WTC11 (cell line): ENCODE results near the gene LARGE1. TPM values are rescaled to one million over a fixed set of nuclear protein-coding genes. Genes with fewer than 3 reads are reported as not detected.

Source experiments
- ATAC-seq: fragments of 200-7000 bp; cut with Tn5 transposase; 2 replicates; pipeline ENCODE4 v1.10.0; 2021; ENCODE audit warnings: mild to moderate bottlenecking, moderate library complexity
- CTCF ChIA-PET: fragments of 300-600 bp; sonication (Branson Sonifier 250); formaldehyde crosslinking; loops from one replicate; lab custom pipeline; 2021; ENCODE audit warnings: antibody characterized with exemption; lab: Charles Lee
- POLR2A ChIA-PET: fragments of 350-600 bp; sonication (Branson Sonifier 250); formaldehyde crosslinking; loops from one replicate; lab custom pipeline; 2021; ENCODE audit warnings: antibody characterized with exemption; lab: Charles Lee
- DNase-seq: peaks from one replicate; pipeline ENCODE4 v3.0.0; 2021; ENCODE audit warnings: low spot score
- H3K27ac Mint-ChIP-seq: 2 replicates; pipeline ENCODE4 v1.8.0; 2021; ENCODE audit warnings: mixed read lengths
- H3K27me3 Mint-ChIP-seq: 2 replicates; pipeline ENCODE4 v1.8.0; 2021; ENCODE audit warnings: low read depth, mild to moderate bottlenecking, moderate library complexity, mixed read lengths
- H3K36me3 Mint-ChIP-seq: 2 replicates; pipeline ENCODE4 v1.8.0; 2021; ENCODE audit warnings: mixed read lengths
- H3K4me1 Mint-ChIP-seq: 2 replicates; pipeline ENCODE4 v1.8.0; 2022; ENCODE audit warnings: mixed read lengths
- H3K4me3 Mint-ChIP-seq: 2 replicates; pipeline ENCODE4 v1.8.0; 2021; ENCODE audit warnings: mild to moderate bottlenecking, moderate library complexity, mixed read lengths
- H3K9me3 Mint-ChIP-seq: 2 replicates; pipeline ENCODE4 v1.8.0; 2021; ENCODE audit warnings: mixed read lengths
- EMX1 ChIP-seq: fragments of 250-450 bp; sonication (Bioruptor Pico); IDR thresholded peaks from 2 replicates; pipeline ENCODE4 v1.8.0; 2021; ENCODE audit warnings: mild to moderate bottlenecking
- FOXJ3 ChIP-seq: sonication (generic); formaldehyde crosslinking; IDR thresholded peaks from 2 replicates; pipeline ENCODE4 v1.9.0; 2021; ENCODE audit warnings: missing genetic modification reagents, mild to moderate bottlenecking, borderline replicate concordance
- KAT7 ChIP-seq: sonication (generic); formaldehyde crosslinking; IDR thresholded peaks from 2 replicates; pipeline ENCODE4 v1.8.1; 2023; ENCODE audit warnings: missing genetic modification reagents, mild to moderate bottlenecking, borderline replicate concordance
- NR1H2 ChIP-seq: sonication (generic); formaldehyde crosslinking; IDR thresholded peaks from 2 replicates; pipeline ENCODE4 v1.9.0; 2021; ENCODE audit warnings: mild to moderate bottlenecking, moderate library complexity, missing genetic modification reagents
- SMAD3 ChIP-seq: sonication (generic); formaldehyde crosslinking; IDR thresholded peaks from 2 replicates; pipeline ENCODE4 v1.8.0; 2022; ENCODE audit warnings: missing genetic modification reagents, mild to moderate bottlenecking, borderline replicate concordance
- ZNF219 ChIP-seq: sonication (generic); formaldehyde crosslinking; IDR thresholded peaks from 2 replicates; pipeline ENCODE4 v1.8.0; 2023; ENCODE audit warnings: missing genetic modification reagents, mild to moderate bottlenecking, borderline replicate concordance
- ZNF317 ChIP-seq: sonication (generic); formaldehyde crosslinking; IDR thresholded peaks from 2 replicates; pipeline ENCODE4 v1.8.1; 2023; ENCODE audit warnings: low read depth, mild to moderate bottlenecking, moderate library complexity, missing genetic modification reagents, borderline replicate concordance
- ZNF416 ChIP-seq: fragments of 250-450 bp; sonication (Bioruptor Pico); IDR thresholded peaks from 2 replicates; pipeline ENCODE4 v1.9.0; 2021; ENCODE audit warnings: mild to moderate bottlenecking, inconsistent platforms
- total RNA-seq: library from RNA; stranded (reverse); gene quantifications from 3 replicates; pipeline ENCODE4 v1.2.3, GENCODE V29; 2021
- TF ChIP-seq, protein P1 (sequence below): sonication (generic); formaldehyde crosslinking; IDR thresholded peaks from 2 replicates; pipeline ENCODE4 v1.8.1; 2022; ENCODE audit warnings: low read depth, mild to moderate bottlenecking, moderate library complexity, missing genetic modification reagents, borderline replicate concordance
- TF ChIP-seq, protein P2 (sequence below): sonication (generic); formaldehyde crosslinking; IDR thresholded peaks from 2 replicates; pipeline ENCODE4 v1.8.1; 2023; ENCODE audit warnings: mild to moderate bottlenecking, missing genetic modification reagents, borderline replicate concordance
- TF ChIP-seq, protein P3 (sequence below): sonication (generic); formaldehyde crosslinking; IDR thresholded peaks from 2 replicates; pipeline ENCODE4 v1.8.1; 2023; ENCODE audit warnings: mild to moderate bottlenecking, missing genetic modification reagents, moderate library complexity
- TF ChIP-seq, protein P4 (sequence below): fragments of 200-600 bp; IDR thresholded peaks from 2 replicates; pipeline ENCODE4 v1.8.0; 2022; ENCODE audit warnings: antibody characterized with exemption
- TF ChIP-seq, protein P5 (sequence below): sonication (generic); formaldehyde crosslinking; IDR thresholded peaks from 2 replicates; pipeline ENCODE4 v1.8.1; 2023; ENCODE audit warnings: mild to moderate bottlenecking, missing genetic modification reagents

Gene LARGE1
- total RNA-seq, 1 experiment from 2014 or later: 72.6 TPM

DNA sequence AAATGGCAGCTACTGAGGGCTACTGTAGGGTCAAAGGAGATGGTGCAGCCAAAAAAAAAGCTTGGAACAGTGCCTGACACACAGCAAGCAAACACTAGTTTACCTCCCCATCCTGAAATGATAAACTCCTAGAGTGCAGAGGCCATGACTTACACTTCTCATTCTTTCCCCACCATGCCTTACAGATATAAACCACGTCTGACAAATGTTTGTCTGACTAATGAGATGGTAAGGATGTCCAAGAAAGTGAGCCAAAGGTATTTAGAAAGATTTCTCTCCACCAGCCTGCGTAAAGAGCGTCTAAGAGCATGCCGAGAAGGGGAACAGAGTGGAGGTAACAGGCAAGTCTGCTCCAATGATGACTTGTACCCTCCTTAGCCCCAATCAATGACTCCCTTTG is 99.0 kb downstream of the LARGE1 start:
- Mint-ChIP-seq H3K36me3 (peaks cover 20% of the 10 kb centered on the region), H3K4me3 (peak overlapping the region; percentile 10; the same call in 1 of the 2 replicates), H3K27ac (peak overlapping the region; percentile 31; the same call in 1 of the 2 replicates), H3K27me3 (no peaks in the 10 kb centered on the region), H3K4me1 (peaks cover 67% of the 10 kb centered on the region), H3K9me3 (peaks cover 16% of the 10 kb centered on the region)
- no peak for TF ChIP-seq KAT7
- TF ChIP-seq NR1H2: no peak
- TF ChIP-seq, protein P1, sequence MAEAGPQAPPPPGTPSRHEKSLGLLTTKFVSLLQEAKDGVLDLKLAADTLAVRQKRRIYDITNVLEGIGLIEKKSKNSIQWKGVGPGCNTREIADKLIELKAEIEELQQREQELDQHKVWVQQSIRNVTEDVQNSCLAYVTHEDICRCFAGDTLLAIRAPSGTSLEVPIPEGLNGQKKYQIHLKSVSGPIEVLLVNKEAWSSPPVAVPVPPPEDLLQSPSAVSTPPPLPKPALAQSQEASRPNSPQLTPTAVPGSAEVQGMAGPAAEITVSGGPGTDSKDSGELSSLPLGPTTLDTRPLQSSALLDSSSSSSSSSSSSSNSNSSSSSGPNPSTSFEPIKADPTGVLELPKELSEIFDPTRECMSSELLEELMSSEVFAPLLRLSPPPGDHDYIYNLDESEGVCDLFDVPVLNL (CRISPR knock-in tag): no peak
- no peak for TF ChIP-seq ZNF317 (CRISPR knock-in tag)
- DNase-seq (no peak), ATAC-seq (no peak)
- ChIA-PET POLR2A (no interaction called here), CTCF (interaction anchor here (0.7 kb wide), 1 partner anchor 14 kb away, joined by 3 read pairs; no protein-coding TSS in a partner anchor)

DNA sequence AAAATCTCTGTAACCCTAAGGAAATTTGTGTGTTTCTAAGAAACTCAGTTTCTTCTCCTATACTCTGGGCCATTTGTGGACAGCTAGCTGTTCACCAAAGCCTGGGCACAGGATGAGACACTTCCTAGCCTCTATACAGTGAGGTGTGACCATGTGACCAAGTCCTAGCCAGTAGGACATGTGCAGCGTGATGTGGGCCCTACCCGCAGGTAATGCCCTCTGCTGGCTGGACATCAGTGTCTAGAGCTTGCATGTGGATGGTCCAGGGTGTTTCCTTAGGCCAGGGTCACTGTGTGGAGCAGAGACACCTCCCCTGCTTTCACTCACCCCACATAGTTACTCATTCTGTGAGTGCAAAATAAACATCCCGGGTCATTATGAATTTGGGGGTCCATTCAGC is 100.5 kb downstream of the LARGE1 start:
- DNase-seq (no peak), ATAC-seq (peak; percentile 27; the same call in 1 of the 2 replicates)
- peaks cover 24% of the 10 kb centered on the region for H3K9me3 Mint-ChIP-seq
- H3K27me3 Mint-ChIP-seq: no peaks in the 10 kb centered on the region
- peaks cover 59% of the 10 kb centered on the region for H3K4me1 Mint-ChIP-seq
- TF ChIP-seq ZNF317 (CRISPR knock-in tag): no peak
- TF ChIP-seq, protein P2, sequence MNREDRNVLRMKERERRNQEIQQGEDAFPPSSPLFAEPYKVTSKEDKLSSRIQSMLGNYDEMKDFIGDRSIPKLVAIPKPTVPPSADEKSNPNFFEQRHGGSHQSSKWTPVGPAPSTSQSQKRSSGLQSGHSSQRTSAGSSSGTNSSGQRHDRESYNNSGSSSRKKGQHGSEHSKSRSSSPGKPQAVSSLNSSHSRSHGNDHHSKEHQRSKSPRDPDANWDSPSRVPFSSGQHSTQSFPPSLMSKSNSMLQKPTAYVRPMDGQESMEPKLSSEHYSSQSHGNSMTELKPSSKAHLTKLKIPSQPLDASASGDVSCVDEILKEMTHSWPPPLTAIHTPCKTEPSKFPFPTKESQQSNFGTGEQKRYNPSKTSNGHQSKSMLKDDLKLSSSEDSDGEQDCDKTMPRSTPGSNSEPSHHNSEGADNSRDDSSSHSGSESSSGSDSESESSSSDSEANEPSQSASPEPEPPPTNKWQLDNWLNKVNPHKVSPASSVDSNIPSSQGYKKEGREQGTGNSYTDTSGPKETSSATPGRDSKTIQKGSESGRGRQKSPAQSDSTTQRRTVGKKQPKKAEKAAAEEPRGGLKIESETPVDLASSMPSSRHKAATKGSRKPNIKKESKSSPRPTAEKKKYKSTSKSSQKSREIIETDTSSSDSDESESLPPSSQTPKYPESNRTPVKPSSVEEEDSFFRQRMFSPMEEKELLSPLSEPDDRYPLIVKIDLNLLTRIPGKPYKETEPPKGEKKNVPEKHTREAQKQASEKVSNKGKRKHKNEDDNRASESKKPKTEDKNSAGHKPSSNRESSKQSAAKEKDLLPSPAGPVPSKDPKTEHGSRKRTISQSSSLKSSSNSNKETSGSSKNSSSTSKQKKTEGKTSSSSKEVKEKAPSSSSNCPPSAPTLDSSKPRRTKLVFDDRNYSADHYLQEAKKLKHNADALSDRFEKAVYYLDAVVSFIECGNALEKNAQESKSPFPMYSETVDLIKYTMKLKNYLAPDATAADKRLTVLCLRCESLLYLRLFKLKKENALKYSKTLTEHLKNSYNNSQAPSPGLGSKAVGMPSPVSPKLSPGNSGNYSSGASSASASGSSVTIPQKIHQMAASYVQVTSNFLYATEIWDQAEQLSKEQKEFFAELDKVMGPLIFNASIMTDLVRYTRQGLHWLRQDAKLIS (CRISPR knock-in tag): no peak
- TF ChIP-seq, protein P3, sequence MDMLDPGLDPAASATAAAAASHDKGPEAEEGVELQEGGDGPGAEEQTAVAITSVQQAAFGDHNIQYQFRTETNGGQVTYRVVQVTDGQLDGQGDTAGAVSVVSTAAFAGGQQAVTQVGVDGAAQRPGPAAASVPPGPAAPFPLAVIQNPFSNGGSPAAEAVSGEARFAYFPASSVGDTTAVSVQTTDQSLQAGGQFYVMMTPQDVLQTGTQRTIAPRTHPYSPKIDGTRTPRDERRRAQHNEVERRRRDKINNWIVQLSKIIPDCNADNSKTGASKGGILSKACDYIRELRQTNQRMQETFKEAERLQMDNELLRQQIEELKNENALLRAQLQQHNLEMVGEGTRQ: peak; percentile 79
- TF ChIP-seq, protein P4, sequence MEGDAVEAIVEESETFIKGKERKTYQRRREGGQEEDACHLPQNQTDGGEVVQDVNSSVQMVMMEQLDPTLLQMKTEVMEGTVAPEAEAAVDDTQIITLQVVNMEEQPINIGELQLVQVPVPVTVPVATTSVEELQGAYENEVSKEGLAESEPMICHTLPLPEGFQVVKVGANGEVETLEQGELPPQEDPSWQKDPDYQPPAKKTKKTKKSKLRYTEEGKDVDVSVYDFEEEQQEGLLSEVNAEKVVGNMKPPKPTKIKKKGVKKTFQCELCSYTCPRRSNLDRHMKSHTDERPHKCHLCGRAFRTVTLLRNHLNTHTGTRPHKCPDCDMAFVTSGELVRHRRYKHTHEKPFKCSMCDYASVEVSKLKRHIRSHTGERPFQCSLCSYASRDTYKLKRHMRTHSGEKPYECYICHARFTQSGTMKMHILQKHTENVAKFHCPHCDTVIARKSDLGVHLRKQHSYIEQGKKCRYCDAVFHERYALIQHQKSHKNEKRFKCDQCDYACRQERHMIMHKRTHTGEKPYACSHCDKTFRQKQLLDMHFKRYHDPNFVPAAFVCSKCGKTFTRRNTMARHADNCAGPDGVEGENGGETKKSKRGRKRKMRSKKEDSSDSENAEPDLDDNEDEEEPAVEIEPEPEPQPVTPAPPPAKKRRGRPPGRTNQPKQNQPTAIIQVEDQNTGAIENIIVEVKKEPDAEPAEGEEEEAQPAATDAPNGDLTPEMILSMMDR: no peak
- ChIA-PET POLR2A (no interaction called here), CTCF (interaction anchor here (0.6 kb wide), 2 partner anchors 9 to 153 kb away, joined by 3 read pairs; no protein-coding TSS in a partner anchor)
- H3K4me3 Mint-ChIP-seq: no peak overlapping the region
- H3K36me3 Mint-ChIP-seq: peaks cover 31% of the 10 kb centered on the region
- H3K27ac Mint-ChIP-seq: no peak overlapping the region

DNA sequence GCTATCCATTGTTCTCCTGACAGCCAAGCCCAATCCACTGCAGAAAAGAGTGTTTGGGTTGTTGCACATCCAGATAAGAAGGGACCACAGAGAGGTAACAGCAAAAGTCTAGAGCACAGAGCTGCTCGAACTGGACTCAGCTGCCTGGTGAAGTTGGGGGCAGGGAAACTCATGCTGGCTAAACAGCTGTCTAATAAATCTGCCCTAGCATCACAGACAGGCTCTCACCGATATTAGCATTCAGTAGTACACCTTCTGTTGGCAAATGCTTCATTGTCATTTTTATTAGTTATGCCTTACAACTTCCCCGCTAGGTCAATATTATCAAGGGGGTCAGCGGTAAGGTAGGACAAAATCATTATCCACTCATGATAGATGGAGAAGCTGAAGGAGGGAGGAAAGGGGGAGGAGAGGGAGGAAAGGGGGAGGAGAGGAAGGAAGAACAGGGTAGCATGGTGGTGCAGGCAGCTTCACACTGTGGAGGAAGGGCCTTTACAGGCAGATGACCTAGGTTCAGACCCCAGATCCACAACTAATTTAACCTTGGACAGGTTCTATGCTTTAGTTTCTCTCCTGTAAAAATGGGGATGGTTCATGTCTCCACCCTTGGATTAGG is 102.7 kb downstream of the LARGE1 start:
- DNase-seq (no peak), ATAC-seq (no peak)
- peaks cover 30% of the 10 kb centered on the region for H3K9me3 Mint-ChIP-seq
- TF ChIP-seq, protein P5, sequence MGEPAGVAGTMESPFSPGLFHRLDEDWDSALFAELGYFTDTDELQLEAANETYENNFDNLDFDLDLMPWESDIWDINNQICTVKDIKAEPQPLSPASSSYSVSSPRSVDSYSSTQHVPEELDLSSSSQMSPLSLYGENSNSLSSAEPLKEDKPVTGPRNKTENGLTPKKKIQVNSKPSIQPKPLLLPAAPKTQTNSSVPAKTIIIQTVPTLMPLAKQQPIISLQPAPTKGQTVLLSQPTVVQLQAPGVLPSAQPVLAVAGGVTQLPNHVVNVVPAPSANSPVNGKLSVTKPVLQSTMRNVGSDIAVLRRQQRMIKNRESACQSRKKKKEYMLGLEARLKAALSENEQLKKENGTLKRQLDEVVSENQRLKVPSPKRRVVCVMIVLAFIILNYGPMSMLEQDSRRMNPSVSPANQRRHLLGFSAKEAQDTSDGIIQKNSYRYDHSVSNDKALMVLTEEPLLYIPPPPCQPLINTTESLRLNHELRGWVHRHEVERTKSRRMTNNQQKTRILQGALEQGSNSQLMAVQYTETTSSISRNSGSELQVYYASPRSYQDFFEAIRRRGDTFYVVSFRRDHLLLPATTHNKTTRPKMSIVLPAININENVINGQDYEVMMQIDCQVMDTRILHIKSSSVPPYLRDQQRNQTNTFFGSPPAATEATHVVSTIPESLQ (CRISPR knock-in tag): no peak
- TF ChIP-seq FOXJ3 (no peak), ZNF416 (no peak), SMAD3 (no peak), ZNF219 (CRISPR knock-in tag) (no peak), EMX1 (no peak)
- TF ChIP-seq, protein P4: no peak
- no peak overlapping the region for H3K27ac Mint-ChIP-seq
- peaks cover 52% of the 10 kb centered on the region for H3K4me1 Mint-ChIP-seq
- H3K4me3 Mint-ChIP-seq: no peak overlapping the region
- CTCF ChIA-PET: interaction anchor here (1.4 kb wide), 1 partner anchor 101 kb away, joined by 3 read pairs; no protein-coding TSS in a partner anchor
- H3K36me3 Mint-ChIP-seq: peaks cover 43% of the 10 kb centered on the region
- H3K27me3 Mint-ChIP-seq: no peaks in the 10 kb centered on the region
- POLR2A ChIA-PET: interaction anchor here (0.6 kb wide), 1 partner anchor 965 kb away, joined by 7 read pairs; no protein-coding TSS in a partner anchor
